ENCODE measurements around the gene MICAL3.
"Not testable (repeated sequence)": the region's sequence is repeated elsewhere in the genome, so short reads cannot be mapped to it uniquely, and the experiment has no call there.

Gene MICAL3

GRCh38 chr22:18001040-18001893 is 23.1 kb downstream of the MICAL3 start:
- peak; percentile 42 for TF ChIP-seq CTCF (IDR thresholded peaks at IDR 0.05; ENCODE audit: low read depth, low read length)
- peak; percentile 99 for DNase-seq (ENCODE audit: low read depth, low spot score)
- in situ Hi-C loops (cut with HindIII; ENCODE audit: low sequenced_read_pairs), result no loop called here
- H3K4me3 ChIP-seq (ENCODE audit: low read depth, low read length), result peak overlapping the region; percentile 60

GRCh38 chr22:18000441-18001039 is 23.8 kb downstream of the MICAL3 start:
- in situ Hi-C loops (cut with HindIII; ENCODE audit: low sequenced_read_pairs), result no loop called here
- H3K4me3 ChIP-seq (ENCODE audit: low read depth, low read length), result peak overlapping the region; percentile 60
- no peak for DNase-seq (ENCODE audit: low read depth, low spot score)
- no peak for TF ChIP-seq CTCF (IDR thresholded peaks at IDR 0.05; ENCODE audit: low read depth, low read length)

- DNase-seq (ENCODE audit: low read depth, low spot score), result no peak
- no peak for TF ChIP-seq CTCF (IDR thresholded peaks at IDR 0.05; ENCODE audit: low read depth, low read length)
- in situ Hi-C loops (cut with HindIII; ENCODE audit: low sequenced_read_pairs), result no loop called here
- peak overlapping the region; percentile 60 for H3K4me3 ChIP-seq (ENCODE audit: low read depth, low read length)
Observed at GRCh38 chr22:17999851-18000250, 24.5 kb downstream of the MICAL3 start.

GRCh38 chr22:17998913-17999312 is 25.4 kb downstream of the MICAL3 start:
- DNase-seq (ENCODE audit: low read depth, low spot score), result no peak
- no peak overlapping the region for H3K4me3 ChIP-seq (ENCODE audit: low read depth, low read length)
- TF ChIP-seq CTCF (IDR thresholded peaks at IDR 0.05; ENCODE audit: low read depth, low read length), result no peak
- in situ Hi-C loops (cut with HindIII; ENCODE audit: low sequenced_read_pairs), result no loop called here

GRCh38 chr22:17997456-17997855 is 26.9 kb downstream of the MICAL3 start:
- TF ChIP-seq CTCF (IDR thresholded peaks at IDR 0.05; ENCODE audit: low read depth, low read length), result no peak
- no peak for DNase-seq (ENCODE audit: low read depth, low spot score)
- in situ Hi-C loops (cut with HindIII; ENCODE audit: low sequenced_read_pairs), result no loop called here
- no peak overlapping the region for H3K4me3 ChIP-seq (ENCODE audit: low read depth, low read length)

- DNase-seq (ENCODE audit: low read depth, low spot score), result not testable (repeated sequence)
Observed at GRCh38 chr22:17995256-17995655, 29.1 kb downstream of the MICAL3 start.

More at GRCh38 chr22:17995256-17995655, 29.1 kb downstream of the MICAL3 start:
- H3K4me3 ChIP-seq (ENCODE audit: low read depth, low read length); in situ Hi-C loops (cut with HindIII; ENCODE audit: low sequenced_read_pairs): not testable (repeated sequence)

Data from astrocyte of the spinal cord (primary cell).